ENCODE data around the gene B3GAT2. TPM values are rescaled to one million over a fixed set of nuclear protein-coding genes. Genes with fewer than 3 reads are reported as not detected.

Gene B3GAT2
- total RNA-seq, 2 donors from 2014 or later: not detected

DNA sequence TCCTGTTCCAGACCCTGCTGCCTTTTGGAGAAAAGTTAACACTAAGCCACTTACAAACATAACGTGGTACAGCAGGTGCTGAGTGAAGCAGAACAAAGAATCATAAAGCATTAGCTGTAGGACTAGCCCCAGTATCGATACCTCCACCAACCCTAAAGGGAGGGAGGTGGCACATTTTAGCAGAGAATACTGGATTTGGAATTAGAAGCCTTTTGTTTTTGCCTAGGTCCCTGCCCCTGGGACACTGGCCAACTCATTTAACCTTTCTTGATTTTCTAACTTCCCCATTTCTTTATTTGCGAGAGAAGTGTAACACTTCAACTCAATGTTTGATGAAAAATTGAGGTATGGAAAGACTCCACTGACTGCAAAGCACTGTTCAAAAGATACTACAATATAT lies 93.5 kb downstream of the B3GAT2 start:
- no peak for DNase-seq
- Histone ChIP-seq H3K4me1 (no peaks in the 10 kb centered on the region), H3K36me3 (no peaks in the 10 kb centered on the region), H3K27me3 (no peaks in the 10 kb centered on the region), H3K9me3 (no peaks in the 10 kb centered on the region), H3K27ac (no peak overlapping the region), H3K4me3 (no peak overlapping the region), H3K9ac (ENCODE audit: low read depth in 2 of 2, low read length in 2 of 2) (no peak overlapping the region)
- TF ChIP-seq, protein P1, sequence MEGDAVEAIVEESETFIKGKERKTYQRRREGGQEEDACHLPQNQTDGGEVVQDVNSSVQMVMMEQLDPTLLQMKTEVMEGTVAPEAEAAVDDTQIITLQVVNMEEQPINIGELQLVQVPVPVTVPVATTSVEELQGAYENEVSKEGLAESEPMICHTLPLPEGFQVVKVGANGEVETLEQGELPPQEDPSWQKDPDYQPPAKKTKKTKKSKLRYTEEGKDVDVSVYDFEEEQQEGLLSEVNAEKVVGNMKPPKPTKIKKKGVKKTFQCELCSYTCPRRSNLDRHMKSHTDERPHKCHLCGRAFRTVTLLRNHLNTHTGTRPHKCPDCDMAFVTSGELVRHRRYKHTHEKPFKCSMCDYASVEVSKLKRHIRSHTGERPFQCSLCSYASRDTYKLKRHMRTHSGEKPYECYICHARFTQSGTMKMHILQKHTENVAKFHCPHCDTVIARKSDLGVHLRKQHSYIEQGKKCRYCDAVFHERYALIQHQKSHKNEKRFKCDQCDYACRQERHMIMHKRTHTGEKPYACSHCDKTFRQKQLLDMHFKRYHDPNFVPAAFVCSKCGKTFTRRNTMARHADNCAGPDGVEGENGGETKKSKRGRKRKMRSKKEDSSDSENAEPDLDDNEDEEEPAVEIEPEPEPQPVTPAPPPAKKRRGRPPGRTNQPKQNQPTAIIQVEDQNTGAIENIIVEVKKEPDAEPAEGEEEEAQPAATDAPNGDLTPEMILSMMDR (IDR thresholded peaks at IDR 0.05): no peak
- intact Hi-C loops (cut with DNase I): no loop called here

DNA sequence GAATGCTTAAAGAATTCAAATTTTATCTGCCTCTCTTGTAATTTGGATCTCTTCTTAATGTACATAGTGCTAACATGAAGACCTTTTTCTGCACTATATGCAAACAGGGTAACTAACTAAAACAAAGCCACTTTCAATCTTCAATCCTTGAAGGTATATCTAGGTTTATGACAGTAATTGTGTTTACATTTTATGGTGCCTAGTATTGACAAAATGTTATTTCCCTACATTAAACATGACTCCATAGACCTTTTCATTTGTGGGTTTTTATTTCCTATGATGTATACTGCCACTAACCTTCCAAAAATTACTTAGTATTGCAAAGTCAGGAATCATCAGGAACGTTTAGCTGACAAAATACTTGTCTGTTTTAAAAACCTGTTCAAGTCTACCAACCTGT lies 95.9 kb downstream of the B3GAT2 start:
- Histone ChIP-seq H3K9me3 (no peaks in the 10 kb centered on the region), H3K36me3 (no peaks in the 10 kb centered on the region), H3K4me1 (no peaks in the 10 kb centered on the region), H3K27ac (no peak overlapping the region), H3K27me3 (no peaks in the 10 kb centered on the region), H3K9ac (ENCODE audit: low read depth in 2 of 2, low read length in 2 of 2) (no peak overlapping the region), H3K4me3 (no peak overlapping the region)
- no peak for DNase-seq
- intact Hi-C loops (cut with DNase I): no loop called here
- TF ChIP-seq, protein P1 (IDR thresholded peaks at IDR 0.05): no peak

GRCh38 chr6:70860045-70860444 lies 96.8 kb downstream of the B3GAT2 start:
- H3K9ac ChIP-seq (ENCODE audit: low read depth in 2 of 2, low read length in 2 of 2): no peak overlapping the region
- H3K27ac ChIP-seq: no peak overlapping the region
- H3K4me3 ChIP-seq: no peak overlapping the region
- intact Hi-C loops (cut with DNase I): no loop called here
- H3K36me3 ChIP-seq: no peaks in the 10 kb centered on the region
- no peaks in the 10 kb centered on the region for H3K4me1 ChIP-seq
- H3K9me3 ChIP-seq: no peaks in the 10 kb centered on the region
- TF ChIP-seq, protein P1 (IDR thresholded peaks at IDR 0.05): no peak
- H3K27me3 ChIP-seq: no peaks in the 10 kb centered on the region
- DNase-seq: no peak

DNA sequence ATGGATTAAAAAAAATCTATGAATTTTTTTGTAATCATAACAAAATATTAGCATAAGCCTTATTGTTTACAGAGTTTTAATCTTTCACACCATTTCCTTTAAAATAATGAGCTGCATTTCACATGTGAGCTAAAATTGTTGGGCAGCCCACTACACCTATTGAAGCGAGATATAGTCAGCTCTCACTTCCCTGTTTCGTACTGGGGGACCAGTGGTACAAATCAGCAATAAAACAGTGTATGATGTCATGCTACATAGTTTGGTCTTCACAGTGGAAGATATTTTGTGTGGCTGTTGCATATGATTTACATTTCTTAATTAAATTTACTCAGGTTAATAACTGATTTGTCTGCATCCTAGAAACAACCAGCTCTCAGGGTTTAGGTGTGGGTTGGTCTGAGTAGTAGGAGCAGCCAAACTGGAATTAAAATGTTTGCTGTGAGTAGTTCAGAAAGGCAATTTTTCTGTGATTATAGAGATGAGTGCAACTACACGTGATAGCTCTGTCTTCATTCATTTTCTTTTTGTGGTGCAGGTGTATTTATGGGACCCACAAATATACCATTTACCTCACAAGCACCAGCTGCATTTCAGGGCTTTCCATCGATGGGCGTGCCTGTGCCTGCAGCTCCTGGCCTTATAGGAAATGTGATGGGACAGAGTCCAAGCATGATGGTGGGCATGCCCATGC lies 99.3 kb downstream of the B3GAT2 start:
- no peak overlapping the region for H3K4me3 ChIP-seq
- intact Hi-C loops (cut with DNase I): no loop called here
- no peaks in the 10 kb centered on the region for H3K27me3 ChIP-seq
- H3K36me3 ChIP-seq: no peaks in the 10 kb centered on the region
- no peak overlapping the region for H3K27ac ChIP-seq
- H3K9me3 ChIP-seq: no peaks in the 10 kb centered on the region
- H3K4me1 ChIP-seq: no peaks in the 10 kb centered on the region
- H3K9ac ChIP-seq (ENCODE audit: low read depth in 2 of 2, low read length in 2 of 2): no peak overlapping the region
- no peak for DNase-seq
- TF ChIP-seq, protein P1 (IDR thresholded peaks at IDR 0.05): no peak

GRCh38 chr6:70852667-70853246 lies 104.1 kb downstream of the B3GAT2 start:
- TF ChIP-seq, protein P1 (IDR thresholded peaks at IDR 0.05): no peak

More at GRCh38 chr6:70852667-70853246, 104.1 kb downstream of the B3GAT2 start:
- Histone ChIP-seq H3K36me3 (no peaks in the 10 kb centered on the region), H3K27me3 (no peaks in the 10 kb centered on the region), H3K27ac (no peak overlapping the region), H3K9ac (ENCODE audit: low read depth in 2 of 2, low read length in 2 of 2) (no peak overlapping the region), H3K4me3 (no peak overlapping the region), H3K4me1 (no peaks in the 10 kb centered on the region), H3K9me3 (no peaks in the 10 kb centered on the region)
- intact Hi-C loops (cut with DNase I): no loop called here
- DNase-seq: no peak
